GM23338 (cell line): ENCODE results near the gene NAALADL2.

Source experiments
- CREB1 ChIP-seq: fragments of 250-450 bp; sonication (Bioruptor Pico); IDR thresholded peaks from 2 replicates; pipeline ENCODE4 v1.5.0; 2020; ENCODE audit warnings: low read depth, mild to moderate bottlenecking, moderate library complexity
- EZH2 ChIP-seq: fragments of 200-600 bp; sonication (generic); IDR thresholded peaks from one replicate; pipeline ENCODE4 v1.8.0; 2017; ENCODE audit warnings: antibody characterized with exemption, mild to moderate bottlenecking, low read depth; ENCODE audit not compliant: unreplicated experiment
- EZH2phosphoT487 ChIP-seq: fragments of 200-600 bp; sonication (generic); IDR thresholded peaks from one replicate; pipeline ENCODE4 v1.8.1; 2018; ENCODE audit warnings: antibody characterized with exemption; ENCODE audit not compliant: unreplicated experiment
- POLR2AphosphoS5 ChIP-seq: IDR thresholded peaks from 2 replicates; pipeline ENCODE4 v1.6.1; 2016; ENCODE audit warnings: antibody characterized with exemption, low read depth
- STAT1 ChIP-seq: IDR thresholded peaks from one replicate; pipeline ENCODE4 v1.6.1; 2016; ENCODE audit warnings: antibody characterized with exemption; ENCODE audit not compliant: unreplicated experiment
- ZNF114 ChIP-seq: fragments of 250-450 bp; sonication (Bioruptor Pico); IDR thresholded peaks from 2 replicates; pipeline ENCODE4 v1.5.0; 2020; ENCODE audit warnings: mild to moderate bottlenecking, moderate library complexity
- TF ChIP-seq, protein P1 (sequence below), 2 experiments: fragments of 200-600 bp in 1 of 2; sonication (generic) in 1 of 2; conservative IDR thresholded peaks; 2 replicates each; pipeline versions ENCODE4 v1.5.1 to v1.6.1; 2016 to 2017; ENCODE audit warnings: antibody characterized with exemption in 2 of 2, low read depth in 2 of 2, mild to moderate bottlenecking in 2 of 2, moderate library complexity in 1 of 2
- TF ChIP-seq, protein P2 (sequence below): IDR thresholded peaks from one replicate; pipeline ENCODE4 v1.6.1; 2018; ENCODE audit warnings: antibody characterized with exemption; ENCODE audit not compliant: unreplicated experiment
- TF ChIP-seq, protein P3 (sequence below): IDR thresholded peaks from 2 replicates; pipeline ENCODE4 v1.6.1; 2016; ENCODE audit warnings: antibody characterized with exemption

DNA sequence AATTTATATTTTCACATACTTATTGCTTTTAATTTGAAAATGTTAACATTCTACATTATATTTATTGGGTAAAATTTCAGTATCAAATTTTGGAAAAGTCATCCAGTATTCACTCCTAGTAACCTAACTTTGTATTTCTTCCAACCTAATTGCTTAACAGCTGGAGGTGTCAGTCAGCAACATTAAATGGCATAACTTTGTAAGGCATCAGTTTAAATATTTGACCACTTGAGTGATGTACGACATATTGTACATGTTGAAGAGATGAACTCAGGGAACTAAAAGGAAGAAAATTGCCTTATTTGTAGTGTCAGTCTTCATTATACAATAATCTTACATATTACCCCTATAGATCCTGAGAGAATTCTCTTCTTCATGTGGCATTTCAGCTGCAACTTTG lies 326.8 kb downstream of the NAALADL2 start:
- TF ChIP-seq, protein P1, sequence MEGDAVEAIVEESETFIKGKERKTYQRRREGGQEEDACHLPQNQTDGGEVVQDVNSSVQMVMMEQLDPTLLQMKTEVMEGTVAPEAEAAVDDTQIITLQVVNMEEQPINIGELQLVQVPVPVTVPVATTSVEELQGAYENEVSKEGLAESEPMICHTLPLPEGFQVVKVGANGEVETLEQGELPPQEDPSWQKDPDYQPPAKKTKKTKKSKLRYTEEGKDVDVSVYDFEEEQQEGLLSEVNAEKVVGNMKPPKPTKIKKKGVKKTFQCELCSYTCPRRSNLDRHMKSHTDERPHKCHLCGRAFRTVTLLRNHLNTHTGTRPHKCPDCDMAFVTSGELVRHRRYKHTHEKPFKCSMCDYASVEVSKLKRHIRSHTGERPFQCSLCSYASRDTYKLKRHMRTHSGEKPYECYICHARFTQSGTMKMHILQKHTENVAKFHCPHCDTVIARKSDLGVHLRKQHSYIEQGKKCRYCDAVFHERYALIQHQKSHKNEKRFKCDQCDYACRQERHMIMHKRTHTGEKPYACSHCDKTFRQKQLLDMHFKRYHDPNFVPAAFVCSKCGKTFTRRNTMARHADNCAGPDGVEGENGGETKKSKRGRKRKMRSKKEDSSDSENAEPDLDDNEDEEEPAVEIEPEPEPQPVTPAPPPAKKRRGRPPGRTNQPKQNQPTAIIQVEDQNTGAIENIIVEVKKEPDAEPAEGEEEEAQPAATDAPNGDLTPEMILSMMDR (conservative IDR thresholded peaks at IDR 0.05; ENCODE audit: low read depth in 2 of 2): no peak
- TF ChIP-seq EZH2 (no peak), POLR2AphosphoS5 (no peak), CREB1 (no peak), EZH2phosphoT487 (no peak), ZNF114 (CRISPR knock-in tag) (no peak), STAT1 (no peak)
- TF ChIP-seq, protein P2, sequence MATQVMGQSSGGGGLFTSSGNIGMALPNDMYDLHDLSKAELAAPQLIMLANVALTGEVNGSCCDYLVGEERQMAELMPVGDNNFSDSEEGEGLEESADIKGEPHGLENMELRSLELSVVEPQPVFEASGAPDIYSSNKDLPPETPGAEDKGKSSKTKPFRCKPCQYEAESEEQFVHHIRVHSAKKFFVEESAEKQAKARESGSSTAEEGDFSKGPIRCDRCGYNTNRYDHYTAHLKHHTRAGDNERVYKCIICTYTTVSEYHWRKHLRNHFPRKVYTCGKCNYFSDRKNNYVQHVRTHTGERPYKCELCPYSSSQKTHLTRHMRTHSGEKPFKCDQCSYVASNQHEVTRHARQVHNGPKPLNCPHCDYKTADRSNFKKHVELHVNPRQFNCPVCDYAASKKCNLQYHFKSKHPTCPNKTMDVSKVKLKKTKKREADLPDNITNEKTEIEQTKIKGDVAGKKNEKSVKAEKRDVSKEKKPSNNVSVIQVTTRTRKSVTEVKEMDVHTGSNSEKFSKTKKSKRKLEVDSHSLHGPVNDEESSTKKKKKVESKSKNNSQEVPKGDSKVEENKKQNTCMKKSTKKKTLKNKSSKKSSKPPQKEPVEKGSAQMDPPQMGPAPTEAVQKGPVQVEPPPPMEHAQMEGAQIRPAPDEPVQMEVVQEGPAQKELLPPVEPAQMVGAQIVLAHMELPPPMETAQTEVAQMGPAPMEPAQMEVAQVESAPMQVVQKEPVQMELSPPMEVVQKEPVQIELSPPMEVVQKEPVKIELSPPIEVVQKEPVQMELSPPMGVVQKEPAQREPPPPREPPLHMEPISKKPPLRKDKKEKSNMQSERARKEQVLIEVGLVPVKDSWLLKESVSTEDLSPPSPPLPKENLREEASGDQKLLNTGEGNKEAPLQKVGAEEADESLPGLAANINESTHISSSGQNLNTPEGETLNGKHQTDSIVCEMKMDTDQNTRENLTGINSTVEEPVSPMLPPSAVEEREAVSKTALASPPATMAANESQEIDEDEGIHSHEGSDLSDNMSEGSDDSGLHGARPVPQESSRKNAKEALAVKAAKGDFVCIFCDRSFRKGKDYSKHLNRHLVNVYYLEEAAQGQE: no peak
- TF ChIP-seq, protein P3, sequence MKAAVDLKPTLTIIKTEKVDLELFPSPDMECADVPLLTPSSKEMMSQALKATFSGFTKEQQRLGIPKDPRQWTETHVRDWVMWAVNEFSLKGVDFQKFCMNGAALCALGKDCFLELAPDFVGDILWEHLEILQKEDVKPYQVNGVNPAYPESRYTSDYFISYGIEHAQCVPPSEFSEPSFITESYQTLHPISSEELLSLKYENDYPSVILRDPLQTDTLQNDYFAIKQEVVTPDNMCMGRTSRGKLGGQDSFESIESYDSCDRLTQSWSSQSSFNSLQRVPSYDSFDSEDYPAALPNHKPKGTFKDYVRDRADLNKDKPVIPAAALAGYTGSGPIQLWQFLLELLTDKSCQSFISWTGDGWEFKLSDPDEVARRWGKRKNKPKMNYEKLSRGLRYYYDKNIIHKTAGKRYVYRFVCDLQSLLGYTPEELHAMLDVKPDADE: no peak
